Measurements from ENCODE around the gene VTI1A. TPM values are rescaled to one million over a fixed set of nuclear protein-coding genes. Genes with fewer than 3 reads are reported as not detected.

Gene VTI1A
- total RNA-seq, 1 donor from 2014 or later, result 33.3 TPM

DNA sequence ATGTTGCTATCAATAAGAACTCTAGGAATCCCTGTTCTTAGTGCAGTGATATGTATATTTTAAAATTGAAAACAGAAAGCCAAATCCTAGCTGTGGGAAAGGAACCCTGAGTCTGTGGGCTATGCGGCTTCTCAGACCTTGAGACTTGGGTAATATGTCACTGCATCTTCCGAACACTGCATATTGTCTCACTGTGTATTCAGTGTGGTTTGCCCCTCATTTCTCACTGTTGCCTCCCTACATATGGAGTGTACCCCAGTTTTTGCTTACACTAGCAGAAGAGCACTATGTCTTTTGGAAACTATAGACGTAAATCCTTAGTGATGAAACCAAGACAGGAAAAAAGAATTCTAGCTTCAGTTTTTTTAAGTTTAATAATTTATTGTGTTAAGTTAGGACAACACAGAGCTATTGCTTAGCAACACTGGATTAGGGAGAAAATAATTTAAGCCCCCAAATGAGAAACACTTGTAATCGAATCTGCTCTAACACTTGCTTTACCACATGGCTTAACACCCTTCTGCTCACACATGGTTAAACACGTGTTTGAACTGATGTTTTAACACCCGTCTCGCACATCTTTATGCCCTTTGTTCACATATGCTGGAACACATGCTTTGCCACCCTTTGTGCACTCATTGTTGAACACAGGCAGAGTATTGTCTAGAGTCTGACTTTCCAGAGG, 251.3 kb downstream of the VTI1A start:
- H3K4me1 Mint-ChIP-seq (ENCODE audit: low read depth, unreplicated experiment), result peaks cover 9% of the 10 kb centered on the region
- DNase-seq (ENCODE audit: low read depth) (no peak), FAIRE-seq (no peak)
- H3K27me3 Mint-ChIP-seq (ENCODE audit: low read depth, unreplicated experiment), result no peaks in the 10 kb centered on the region
- H3K36me3 Mint-ChIP-seq (ENCODE audit: low read depth, unreplicated experiment), result no peaks in the 10 kb centered on the region
- H4K20me1 ChIP-seq (ENCODE audit: insufficient read depth, low read length), result no peaks in the 10 kb centered on the region
- H3K36me3 ChIP-seq (ENCODE audit: insufficient read depth, low read length), result no peaks in the 10 kb centered on the region
- H3K4me2 ChIP-seq (ENCODE audit: low read length), result no peak overlapping the region
- no peak overlapping the region for H2AFZ ChIP-seq (ENCODE audit: low read depth, low read length)
- H3K79me2 ChIP-seq (ENCODE audit: insufficient read depth, low read length), result no peaks in the 10 kb centered on the region
- H3K27me3 ChIP-seq (ENCODE audit: insufficient read depth, low read length), result no peaks in the 10 kb centered on the region
- no peak overlapping the region for H3K27ac ChIP-seq (ENCODE audit: low read depth, low read length)
- H3K4me3 Mint-ChIP-seq (ENCODE audit: unreplicated experiment), result no peak overlapping the region
- TF ChIP-seq, protein P1, sequence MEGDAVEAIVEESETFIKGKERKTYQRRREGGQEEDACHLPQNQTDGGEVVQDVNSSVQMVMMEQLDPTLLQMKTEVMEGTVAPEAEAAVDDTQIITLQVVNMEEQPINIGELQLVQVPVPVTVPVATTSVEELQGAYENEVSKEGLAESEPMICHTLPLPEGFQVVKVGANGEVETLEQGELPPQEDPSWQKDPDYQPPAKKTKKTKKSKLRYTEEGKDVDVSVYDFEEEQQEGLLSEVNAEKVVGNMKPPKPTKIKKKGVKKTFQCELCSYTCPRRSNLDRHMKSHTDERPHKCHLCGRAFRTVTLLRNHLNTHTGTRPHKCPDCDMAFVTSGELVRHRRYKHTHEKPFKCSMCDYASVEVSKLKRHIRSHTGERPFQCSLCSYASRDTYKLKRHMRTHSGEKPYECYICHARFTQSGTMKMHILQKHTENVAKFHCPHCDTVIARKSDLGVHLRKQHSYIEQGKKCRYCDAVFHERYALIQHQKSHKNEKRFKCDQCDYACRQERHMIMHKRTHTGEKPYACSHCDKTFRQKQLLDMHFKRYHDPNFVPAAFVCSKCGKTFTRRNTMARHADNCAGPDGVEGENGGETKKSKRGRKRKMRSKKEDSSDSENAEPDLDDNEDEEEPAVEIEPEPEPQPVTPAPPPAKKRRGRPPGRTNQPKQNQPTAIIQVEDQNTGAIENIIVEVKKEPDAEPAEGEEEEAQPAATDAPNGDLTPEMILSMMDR (IDR thresholded peaks at IDR 0.05; ENCODE audit: insufficient read depth, low read depth, low read length), result no peak
- TF ChIP-seq EZH2 (IDR thresholded peaks at IDR 0.05; ENCODE audit: insufficient read depth, low read length), result no peak
- H3K4me3 ChIP-seq (ENCODE audit: insufficient read depth, low read depth, low read length), result no peak overlapping the region
- H3K9me3 ChIP-seq (ENCODE audit: insufficient read depth, low read depth, low read length), result no peaks in the 10 kb centered on the region
- H3K4me1 ChIP-seq (ENCODE audit: insufficient read depth, low read length), result no peaks in the 10 kb centered on the region
- no peaks in the 10 kb centered on the region for H3K9me3 Mint-ChIP-seq (ENCODE audit: unreplicated experiment)
- no peak overlapping the region for H3K9ac ChIP-seq (ENCODE audit: low read length)
- no peak overlapping the region for H3K27ac Mint-ChIP-seq (ENCODE audit: unreplicated experiment)

DNA sequence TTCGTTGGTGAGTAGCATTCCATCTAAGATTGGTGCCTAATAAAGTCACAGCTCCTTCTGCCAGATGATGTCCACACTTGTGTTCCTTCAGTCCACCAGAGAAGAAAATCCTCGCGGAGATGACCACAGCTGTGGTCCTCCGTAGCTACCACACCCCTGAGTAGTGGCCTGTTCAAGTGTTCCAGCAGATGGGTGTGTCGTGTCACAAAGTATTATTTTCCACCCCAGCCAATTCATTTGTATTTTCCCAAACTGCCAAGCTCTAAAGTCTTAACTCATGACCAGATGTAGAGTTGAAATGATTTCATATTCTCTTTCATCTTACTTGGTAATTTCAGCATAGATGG, 251.8 kb downstream of the VTI1A start:
- peaks cover 9% of the 10 kb centered on the region for H3K4me1 Mint-ChIP-seq (ENCODE audit: low read depth, unreplicated experiment)
- H3K79me2 ChIP-seq (ENCODE audit: insufficient read depth, low read length), result no peaks in the 10 kb centered on the region
- H3K9me3 Mint-ChIP-seq (ENCODE audit: unreplicated experiment), result no peaks in the 10 kb centered on the region
- H3K9me3 ChIP-seq (ENCODE audit: insufficient read depth, low read depth, low read length), result no peaks in the 10 kb centered on the region
- no peaks in the 10 kb centered on the region for H3K36me3 Mint-ChIP-seq (ENCODE audit: low read depth, unreplicated experiment)
- no peak overlapping the region for H3K4me3 Mint-ChIP-seq (ENCODE audit: unreplicated experiment)
- TF ChIP-seq, protein P1 (IDR thresholded peaks at IDR 0.05; ENCODE audit: insufficient read depth, low read depth, low read length), result no peak
- no peak for TF ChIP-seq EZH2 (IDR thresholded peaks at IDR 0.05; ENCODE audit: insufficient read depth, low read length)
- H2AFZ ChIP-seq (ENCODE audit: low read depth, low read length), result no peak overlapping the region
- H3K27me3 Mint-ChIP-seq (ENCODE audit: low read depth, unreplicated experiment), result no peaks in the 10 kb centered on the region
- H3K9ac ChIP-seq (ENCODE audit: low read length), result no peak overlapping the region
- no peak overlapping the region for H3K4me3 ChIP-seq (ENCODE audit: insufficient read depth, low read depth, low read length)
- H3K36me3 ChIP-seq (ENCODE audit: insufficient read depth, low read length), result no peaks in the 10 kb centered on the region
- H3K4me1 ChIP-seq (ENCODE audit: insufficient read depth, low read length), result no peaks in the 10 kb centered on the region
- no peaks in the 10 kb centered on the region for H3K27me3 ChIP-seq (ENCODE audit: insufficient read depth, low read length)
- H3K27ac ChIP-seq (ENCODE audit: low read depth, low read length), result no peak overlapping the region
- H4K20me1 ChIP-seq (ENCODE audit: insufficient read depth, low read length), result no peaks in the 10 kb centered on the region
- H3K4me2 ChIP-seq (ENCODE audit: low read length), result no peak overlapping the region
- H3K27ac Mint-ChIP-seq (ENCODE audit: unreplicated experiment), result no peak overlapping the region
- FAIRE-seq (no peak), DNase-seq (ENCODE audit: low read depth) (no peak)

DNA sequence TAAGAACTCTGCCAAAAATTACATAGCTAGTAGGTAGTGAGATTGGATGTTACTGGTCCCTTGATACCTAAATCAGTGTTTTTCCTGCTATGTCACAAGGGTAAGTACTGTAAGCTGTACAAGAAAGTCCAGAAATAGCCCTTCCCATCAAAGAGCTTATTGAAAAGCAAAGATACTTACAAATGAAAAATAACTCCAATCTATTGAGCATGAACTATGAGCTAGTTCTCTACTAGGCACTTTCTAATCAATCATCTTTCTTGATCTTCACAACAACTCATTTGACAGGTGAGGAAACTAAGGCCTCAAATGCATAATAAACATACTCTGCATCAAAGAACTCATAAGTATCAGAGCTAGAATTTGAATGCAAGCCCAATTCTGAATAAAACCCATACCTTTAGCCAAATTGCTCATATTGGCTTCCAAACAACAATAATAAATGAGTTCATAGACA, 253.2 kb downstream of the VTI1A start:
- FAIRE-seq, result no peak
- Mint-ChIP-seq H3K9me3 (ENCODE audit: unreplicated experiment) (no peaks in the 10 kb centered on the region), H3K4me3 (ENCODE audit: unreplicated experiment) (no peak overlapping the region), H3K4me1 (ENCODE audit: low read depth, unreplicated experiment) (peaks cover 9% of the 10 kb centered on the region), H3K27ac (ENCODE audit: unreplicated experiment) (no peak overlapping the region), H3K27me3 (ENCODE audit: low read depth, unreplicated experiment) (no peaks in the 10 kb centered on the region), H3K36me3 (ENCODE audit: low read depth, unreplicated experiment) (no peaks in the 10 kb centered on the region)
- H3K36me3 ChIP-seq (ENCODE audit: insufficient read depth, low read length), result no peaks in the 10 kb centered on the region
- TF ChIP-seq EZH2 (IDR thresholded peaks at IDR 0.05; ENCODE audit: insufficient read depth, low read length), result no peak
- TF ChIP-seq, protein P1 (IDR thresholded peaks at IDR 0.05; ENCODE audit: insufficient read depth, low read depth, low read length), result no peak
- no peak overlapping the region for H3K4me2 ChIP-seq (ENCODE audit: low read length)
- DNase-seq (ENCODE audit: low read depth), result no peak
- no peak overlapping the region for H2AFZ ChIP-seq (ENCODE audit: low read depth, low read length)
- no peaks in the 10 kb centered on the region for H3K9me3 ChIP-seq (ENCODE audit: insufficient read depth, low read depth, low read length)
- H3K79me2 ChIP-seq (ENCODE audit: insufficient read depth, low read length), result no peaks in the 10 kb centered on the region
- no peak overlapping the region for H3K27ac ChIP-seq (ENCODE audit: low read depth, low read length)
- H3K9ac ChIP-seq (ENCODE audit: low read length), result no peak overlapping the region
- no peaks in the 10 kb centered on the region for H3K4me1 ChIP-seq (ENCODE audit: insufficient read depth, low read length)
- H3K4me3 ChIP-seq (ENCODE audit: insufficient read depth, low read depth, low read length), result no peak overlapping the region
- H3K27me3 ChIP-seq (ENCODE audit: insufficient read depth, low read length), result no peaks in the 10 kb centered on the region
- H4K20me1 ChIP-seq (ENCODE audit: insufficient read depth, low read length), result no peaks in the 10 kb centered on the region

All from astrocyte (in vitro differentiated cells and primary cell).